ENCODE data around the gene APPL2. TPM values are rescaled to one million over a fixed set of nuclear protein-coding genes. Genes with fewer than 3 reads are reported as not detected.

The APPL2 gene
- total RNA-seq, 4 donors from 2014 or later: 28.6 to 30.6 (median 30.3) TPM

DNA sequence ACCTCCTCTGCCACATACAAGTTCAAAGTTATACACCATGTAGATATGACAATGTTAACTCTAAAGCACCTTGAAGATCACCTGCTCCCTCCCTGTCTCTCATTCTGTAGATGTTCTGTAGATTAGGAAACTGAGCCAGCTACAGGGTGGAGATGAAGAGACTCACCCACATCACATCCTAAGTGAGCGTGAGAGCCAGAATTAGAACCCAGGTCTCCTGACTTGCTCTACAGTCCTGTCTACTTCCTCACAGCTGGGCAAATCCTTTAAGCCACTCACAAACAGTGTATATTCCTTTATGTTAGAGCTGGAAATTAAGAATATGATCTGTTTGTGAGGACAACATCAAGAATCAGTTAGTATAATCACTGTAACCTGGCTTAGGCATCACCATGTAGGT, 1.8 kb downstream of the APPL2 start:
- Histone ChIP-seq H3K36me3 (peaks cover 0 to 4% of the 10 kb centered on the region in 2 donors), H3K9me3 (no peaks in the 10 kb centered on the region), H3K4me1 (peaks cover 19 to 24% of the 10 kb centered on the region in 2 donors), H3K4me3 (replicated peaks in 1 of 3) (no peak overlapping the region), H3K27me3 (no peaks in the 10 kb centered on the region), H3K27ac (no peak overlapping the region)
- TF ChIP-seq, protein P1, sequence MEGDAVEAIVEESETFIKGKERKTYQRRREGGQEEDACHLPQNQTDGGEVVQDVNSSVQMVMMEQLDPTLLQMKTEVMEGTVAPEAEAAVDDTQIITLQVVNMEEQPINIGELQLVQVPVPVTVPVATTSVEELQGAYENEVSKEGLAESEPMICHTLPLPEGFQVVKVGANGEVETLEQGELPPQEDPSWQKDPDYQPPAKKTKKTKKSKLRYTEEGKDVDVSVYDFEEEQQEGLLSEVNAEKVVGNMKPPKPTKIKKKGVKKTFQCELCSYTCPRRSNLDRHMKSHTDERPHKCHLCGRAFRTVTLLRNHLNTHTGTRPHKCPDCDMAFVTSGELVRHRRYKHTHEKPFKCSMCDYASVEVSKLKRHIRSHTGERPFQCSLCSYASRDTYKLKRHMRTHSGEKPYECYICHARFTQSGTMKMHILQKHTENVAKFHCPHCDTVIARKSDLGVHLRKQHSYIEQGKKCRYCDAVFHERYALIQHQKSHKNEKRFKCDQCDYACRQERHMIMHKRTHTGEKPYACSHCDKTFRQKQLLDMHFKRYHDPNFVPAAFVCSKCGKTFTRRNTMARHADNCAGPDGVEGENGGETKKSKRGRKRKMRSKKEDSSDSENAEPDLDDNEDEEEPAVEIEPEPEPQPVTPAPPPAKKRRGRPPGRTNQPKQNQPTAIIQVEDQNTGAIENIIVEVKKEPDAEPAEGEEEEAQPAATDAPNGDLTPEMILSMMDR (IDR thresholded peaks at IDR 0.05): no peak
- no peak for TF ChIP-seq POLR2A (IDR thresholded peaks at IDR 0.05)
- intact Hi-C loops (cut with DNase I): no loop called here
- DNase-seq: no peak
- 86 to 100% methylated on average over 1 of the region's 1 CpG for WGBS, 2 donors

DNA sequence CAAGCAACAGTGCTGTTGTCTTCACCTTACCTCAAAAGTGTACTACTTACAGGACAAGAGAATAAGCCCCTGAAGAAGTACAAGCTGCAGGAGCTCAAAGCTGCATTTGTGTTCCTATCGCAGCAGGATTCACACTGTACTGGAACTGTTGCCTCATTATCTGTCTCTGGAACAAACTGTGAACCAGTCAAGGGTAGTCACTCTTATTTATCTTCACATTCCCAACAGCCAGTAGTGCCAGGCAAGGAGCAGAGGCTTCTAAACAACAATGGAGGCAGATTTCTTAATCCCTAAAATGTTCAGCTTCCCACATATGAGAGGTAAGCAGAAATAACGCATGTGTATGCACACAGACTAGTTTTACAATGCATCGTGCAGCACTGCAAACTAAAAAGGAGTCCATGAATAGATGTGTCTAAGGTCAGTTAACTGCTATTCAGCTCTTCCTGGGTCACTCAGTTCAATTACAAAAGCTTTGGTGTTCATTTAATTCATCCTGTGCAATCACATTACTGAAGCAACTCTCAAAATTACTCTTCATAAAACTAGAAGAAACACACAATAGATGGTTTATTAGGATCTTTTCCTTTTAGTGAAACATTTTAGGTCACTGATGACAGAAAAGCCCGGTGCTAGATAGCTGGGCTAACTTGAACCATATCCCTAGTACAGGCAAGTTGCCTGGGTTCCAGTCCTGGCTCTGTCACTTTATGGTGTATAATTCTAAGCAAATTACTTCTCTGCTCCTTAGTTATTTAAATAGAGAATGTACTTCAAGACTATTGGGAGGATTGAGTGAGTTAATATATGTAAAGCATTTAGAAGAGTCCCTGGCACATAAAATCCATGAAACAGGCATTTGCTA, 2.7 kb downstream of the APPL2 start:
- Histone ChIP-seq H3K9me3 (no peaks in the 10 kb centered on the region), H3K4me1 (peaks cover 19 to 24% of the 10 kb centered on the region in 2 donors), H3K27me3 (no peaks in the 10 kb centered on the region), H3K36me3 (peaks cover 3 to 13% of the 10 kb centered on the region in 2 donors), H3K4me3 (replicated peaks in 1 of 3) (no peak overlapping the region), H3K27ac (no peak overlapping the region)
- WGBS, 2 donors: 76 to 80% methylated on average over 4 of the region's 4 CpGs
- TF ChIP-seq, protein P1 (IDR thresholded peaks at IDR 0.05): no peak
- TF ChIP-seq POLR2A (IDR thresholded peaks at IDR 0.05): no peak
- intact Hi-C loops (cut with DNase I): no loop called here
- no peak for DNase-seq

DNA sequence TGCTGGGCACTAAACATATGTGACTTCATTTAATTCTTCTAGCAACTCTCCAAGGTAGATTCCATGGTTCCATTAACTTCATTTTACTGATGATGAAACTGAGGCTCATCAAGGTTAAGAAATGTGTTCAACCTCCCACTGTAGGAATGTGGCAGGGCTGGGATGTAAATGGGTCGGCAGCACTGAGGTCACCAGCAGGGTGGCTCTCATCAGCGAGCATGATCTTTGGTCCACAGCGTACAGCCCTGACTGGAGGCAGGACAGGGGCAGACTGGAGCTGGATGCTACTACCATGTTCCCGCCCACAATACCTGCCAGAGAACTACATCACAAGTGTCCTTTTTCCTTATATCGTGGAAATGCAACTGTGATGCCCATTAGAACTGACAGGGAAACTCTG, 4.6 kb downstream of the APPL2 start:
- TF ChIP-seq, protein P1 (IDR thresholded peaks at IDR 0.05): no peak
- no peak for TF ChIP-seq POLR2A (IDR thresholded peaks at IDR 0.05)
- peaks cover 19 to 24% of the 10 kb centered on the region in 2 donors for H3K4me1 ChIP-seq
- no peak overlapping the region for H3K27ac ChIP-seq
- H3K27me3 ChIP-seq: no peaks in the 10 kb centered on the region
- WGBS, 2 donors: 84 to 92% methylated on average over 5 of the region's 5 CpGs
- no peaks in the 10 kb centered on the region for H3K9me3 ChIP-seq
- intact Hi-C loops (cut with DNase I): no loop called here
- no peak overlapping the region for H3K4me3 ChIP-seq (replicated peaks in 1 of 3)
- peaks cover 3 to 17% of the 10 kb centered on the region in 2 donors for H3K36me3 ChIP-seq
- DNase-seq: no peak

DNA sequence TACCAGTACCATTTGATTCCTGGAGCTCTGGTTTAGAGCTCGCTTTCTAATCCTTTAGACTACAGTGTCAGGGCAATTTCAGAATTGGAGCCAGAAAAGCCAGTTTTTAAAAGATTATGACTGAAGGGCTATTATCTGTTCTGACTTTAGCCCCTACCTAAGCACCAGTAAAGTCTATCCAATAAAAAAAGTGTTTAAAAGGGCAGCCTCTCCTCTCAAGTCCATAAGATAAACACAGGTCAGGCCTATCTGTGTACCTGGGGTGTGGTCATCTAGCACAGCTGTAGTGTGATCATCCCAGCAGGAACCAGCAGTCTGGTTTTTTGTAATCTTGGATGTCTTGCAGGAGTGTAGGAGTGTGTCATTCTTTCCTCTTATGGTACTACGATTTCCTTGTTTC, 6.6 kb downstream of the APPL2 start:
- no peak for DNase-seq
- TF ChIP-seq POLR2A (IDR thresholded peaks at IDR 0.05): no peak
- TF ChIP-seq, protein P1 (IDR thresholded peaks at IDR 0.05): no peak
- no peaks in the 10 kb centered on the region for H3K27me3 ChIP-seq
- H3K9me3 ChIP-seq: no peaks in the 10 kb centered on the region
- no peak overlapping the region for H3K27ac ChIP-seq
- peaks cover 10 to 16% of the 10 kb centered on the region in 2 donors for H3K4me1 ChIP-seq
- peaks cover 3 to 24% of the 10 kb centered on the region in 2 donors for H3K36me3 ChIP-seq
- intact Hi-C loops (cut with DNase I): no loop called here
- H3K4me3 ChIP-seq (replicated peaks in 1 of 3): no peak overlapping the region
- 87 to 93% methylated on average over 2 of the region's 2 CpGs for WGBS, 2 donors

DNA sequence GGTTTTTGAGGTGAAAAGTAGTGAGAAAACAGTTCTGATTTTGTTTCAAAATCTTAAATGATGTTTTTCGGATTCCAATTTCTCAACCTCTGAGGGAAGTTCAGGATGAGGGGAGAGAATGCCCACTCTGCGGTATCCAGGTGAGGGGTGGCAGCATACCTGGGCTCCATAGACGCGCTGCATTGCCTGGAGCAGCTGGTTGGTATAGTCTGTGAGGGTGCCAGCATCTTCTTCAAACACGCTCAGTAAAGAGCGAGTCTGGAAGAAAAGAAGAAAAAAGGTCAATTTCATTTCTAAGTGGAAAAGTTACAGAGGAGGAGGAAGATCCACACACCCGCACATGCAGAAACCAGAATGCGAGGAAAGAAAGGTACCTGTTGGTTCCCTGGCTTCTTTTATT, 7.0 kb downstream of the APPL2 start:
- TF ChIP-seq, protein P1 (IDR thresholded peaks at IDR 0.05): no peak
- no peak for TF ChIP-seq POLR2A (IDR thresholded peaks at IDR 0.05)
- Histone ChIP-seq H3K27ac (no peak overlapping the region), H3K27me3 (no peaks in the 10 kb centered on the region), H3K9me3 (no peaks in the 10 kb centered on the region), H3K36me3 (peaks cover 3 to 24% of the 10 kb centered on the region in 2 donors), H3K4me1 (peaks cover 6 to 12% of the 10 kb centered on the region in 2 donors), H3K4me3 (replicated peaks in 1 of 3) (no peak overlapping the region)
- no peak for DNase-seq
- WGBS, 2 donors: 97 to 99% methylated on average over 8 of the region's 8 CpGs
- intact Hi-C loops (cut with DNase I): no loop called here

Measured in thyroid gland (tissue), 4 donors.